Urothelium cell line (cell line): ENCODE results near the gene GBGT1.

ENCODE experiments used
- DNase-seq: peaks from one replicate; pipeline ENCODE4 v3.0.0; 2011; ENCODE audit warnings: low spot score, mixed read lengths
- FAIRE-seq: peaks from 2 replicates; lab custom pipeline; 2011; peaks lifted over from hg19 to GRCh38; lab: Jason Lieb, UNC

GBGT1 gene

DNA sequence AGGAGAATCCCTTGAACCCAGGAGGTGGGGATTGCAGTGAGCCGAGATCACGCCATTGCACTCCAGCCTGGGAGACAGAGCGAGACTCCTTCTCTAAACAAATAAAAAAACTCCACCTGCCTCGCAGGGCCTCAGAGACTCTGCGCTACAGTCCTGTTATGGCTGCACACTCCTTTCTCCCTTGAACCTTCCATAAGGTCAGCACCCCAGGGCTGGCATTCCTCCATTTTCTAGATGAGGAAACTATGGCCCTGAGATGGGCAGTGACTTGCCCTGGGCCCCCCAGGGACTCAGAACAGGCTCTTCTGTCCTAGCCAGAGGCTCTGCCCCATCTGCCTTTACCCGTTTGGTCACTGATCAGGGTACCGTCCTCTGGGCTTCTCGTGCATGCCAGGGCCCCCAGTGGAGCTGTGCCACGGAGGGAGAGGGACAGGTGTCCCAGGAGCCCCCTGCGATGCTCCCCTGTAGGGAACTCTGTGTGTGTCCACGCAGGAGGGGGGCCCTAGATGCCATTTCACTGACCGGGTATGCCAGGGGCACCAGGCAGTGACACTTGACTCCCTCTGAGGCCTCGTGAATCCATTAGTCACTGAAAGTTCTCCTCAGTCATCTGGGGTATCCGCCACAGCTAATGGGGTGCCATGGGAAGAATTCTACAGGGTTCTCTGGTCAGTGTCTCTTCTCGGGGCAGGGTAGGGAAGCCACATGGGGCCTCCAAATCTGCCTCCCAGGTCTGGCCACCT is 58.8 kb downstream of the GBGT1 start:
- FAIRE-seq, result no peak

DNA sequence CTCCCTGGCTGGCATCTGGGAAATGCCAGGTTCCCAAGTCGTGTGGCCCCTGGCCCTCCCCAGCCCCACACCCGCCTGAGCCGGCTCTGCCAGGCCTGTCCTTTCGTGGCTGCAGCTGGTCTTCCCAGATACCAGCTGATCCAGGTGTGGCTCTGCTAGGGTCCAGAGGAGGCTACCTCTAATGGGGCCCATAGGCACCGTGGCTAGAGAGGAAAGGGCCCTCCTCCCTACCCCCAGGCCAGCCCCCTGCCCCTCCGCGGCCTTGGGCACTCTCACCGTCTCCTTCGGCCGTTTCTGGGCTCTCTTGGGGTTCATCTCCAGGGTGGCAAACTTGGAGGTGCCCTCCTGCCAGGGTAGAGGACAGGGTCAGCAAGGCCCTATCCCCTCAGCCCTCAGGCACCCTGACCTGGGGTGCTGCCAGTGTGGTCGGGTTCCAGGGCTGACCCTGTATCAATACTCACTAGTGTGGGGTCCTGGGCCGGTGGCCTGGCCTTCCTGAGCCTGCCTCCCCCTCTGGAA is 59.7 kb downstream of the GBGT1 start:
- no peak for DNase-seq
- FAIRE-seq, result no peak

More for the DNA sequence above, 58.8 kb downstream of the GBGT1 start:
- no peak for DNase-seq

DNA sequence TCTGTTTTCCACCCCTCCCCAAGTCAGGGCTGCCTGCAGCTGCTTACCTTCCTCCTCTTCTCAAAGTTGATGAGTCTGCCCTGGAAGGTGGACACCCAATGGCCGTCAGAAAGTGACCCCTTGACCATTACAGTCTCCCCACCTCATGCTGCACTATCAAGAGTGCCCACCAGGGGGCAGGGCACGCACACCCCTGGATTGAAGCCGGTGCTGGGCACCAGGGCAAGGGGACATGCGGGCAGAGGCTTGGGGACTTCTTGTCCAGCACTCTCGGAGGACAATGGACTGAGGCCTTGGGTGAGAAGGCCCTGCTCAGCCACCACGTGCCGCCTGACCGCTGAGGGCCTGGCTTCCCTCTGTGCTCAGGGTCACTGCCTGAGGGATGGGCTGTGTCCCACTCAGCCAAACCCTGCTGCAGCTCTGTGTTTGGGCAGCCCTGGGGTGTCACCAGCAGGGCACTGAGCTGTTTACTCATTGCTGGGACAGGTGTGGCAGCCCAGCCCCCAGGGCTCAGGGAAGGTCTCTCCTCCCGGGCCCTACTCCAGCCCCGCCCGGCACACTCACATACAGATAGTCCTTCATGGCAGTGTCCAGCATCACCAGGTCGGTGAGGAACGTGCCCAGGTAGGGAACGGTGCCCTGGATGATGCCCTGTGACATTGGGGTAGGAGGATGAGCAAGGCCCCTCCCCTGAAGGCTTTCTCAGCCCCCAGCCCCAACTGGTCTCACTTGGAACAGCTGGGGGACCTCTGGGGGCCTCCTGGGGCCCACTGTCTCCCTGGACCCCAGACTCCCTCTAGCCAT is 60.3 kb downstream of the GBGT1 start:
- FAIRE-seq (peak; percentile 77), DNase-seq (peak; percentile 63)
